GM12801 (cell line): Measurements from ENCODE around the gene APOE.

Source experiments
- TF ChIP-seq, protein P1 (sequence below): IDR thresholded peaks from one replicate; pipeline ENCODE4 v1.5.1; 2011; ENCODE audit warnings: control low read depth; ENCODE audit not compliant: insufficient read length; ENCODE audit errors: extremely low read depth

Gene APOE

DNA sequence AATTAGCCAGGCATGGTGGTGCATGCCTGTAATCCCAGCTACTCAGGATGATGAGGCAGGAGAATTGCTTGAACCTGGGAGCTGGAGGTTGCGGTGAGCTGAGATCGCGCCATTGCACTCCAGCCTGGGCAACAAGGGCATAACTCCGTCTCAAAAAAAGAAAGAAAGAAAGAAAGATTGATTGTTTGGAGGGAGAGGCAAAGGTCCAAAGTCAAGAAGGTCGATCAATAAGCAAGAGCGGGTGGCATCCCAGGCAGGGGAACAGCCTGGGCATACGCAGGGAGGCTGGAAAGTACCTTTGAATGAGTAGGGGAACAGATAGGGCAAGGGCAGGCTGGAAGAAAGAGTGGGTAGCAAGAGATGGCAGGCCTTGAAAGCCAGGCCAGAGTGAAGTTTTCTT is 24.5 kb downstream of the APOE start:
- TF ChIP-seq, protein P1, sequence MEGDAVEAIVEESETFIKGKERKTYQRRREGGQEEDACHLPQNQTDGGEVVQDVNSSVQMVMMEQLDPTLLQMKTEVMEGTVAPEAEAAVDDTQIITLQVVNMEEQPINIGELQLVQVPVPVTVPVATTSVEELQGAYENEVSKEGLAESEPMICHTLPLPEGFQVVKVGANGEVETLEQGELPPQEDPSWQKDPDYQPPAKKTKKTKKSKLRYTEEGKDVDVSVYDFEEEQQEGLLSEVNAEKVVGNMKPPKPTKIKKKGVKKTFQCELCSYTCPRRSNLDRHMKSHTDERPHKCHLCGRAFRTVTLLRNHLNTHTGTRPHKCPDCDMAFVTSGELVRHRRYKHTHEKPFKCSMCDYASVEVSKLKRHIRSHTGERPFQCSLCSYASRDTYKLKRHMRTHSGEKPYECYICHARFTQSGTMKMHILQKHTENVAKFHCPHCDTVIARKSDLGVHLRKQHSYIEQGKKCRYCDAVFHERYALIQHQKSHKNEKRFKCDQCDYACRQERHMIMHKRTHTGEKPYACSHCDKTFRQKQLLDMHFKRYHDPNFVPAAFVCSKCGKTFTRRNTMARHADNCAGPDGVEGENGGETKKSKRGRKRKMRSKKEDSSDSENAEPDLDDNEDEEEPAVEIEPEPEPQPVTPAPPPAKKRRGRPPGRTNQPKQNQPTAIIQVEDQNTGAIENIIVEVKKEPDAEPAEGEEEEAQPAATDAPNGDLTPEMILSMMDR: no peak

DNA sequence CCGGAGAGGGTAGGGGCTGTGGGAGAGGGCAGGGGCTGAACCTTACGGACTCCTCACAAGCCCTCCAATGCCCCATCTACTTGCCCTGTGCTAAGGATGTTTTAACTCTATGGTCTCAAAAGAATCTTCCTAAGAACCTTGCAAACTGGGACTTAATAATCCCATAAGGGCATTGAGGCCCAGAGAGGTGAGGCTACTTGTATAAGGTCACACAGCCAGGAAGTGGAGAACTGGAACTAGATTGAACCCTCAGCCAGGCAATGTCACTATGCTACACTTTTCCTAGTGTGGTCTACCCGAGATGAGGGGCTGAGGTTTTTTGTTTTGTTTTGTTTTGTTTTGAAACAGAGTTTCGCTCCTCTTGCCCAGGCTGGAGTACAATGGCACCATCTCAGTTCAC is 25.9 kb downstream of the APOE start:
- TF ChIP-seq, protein P1: no peak

DNA sequence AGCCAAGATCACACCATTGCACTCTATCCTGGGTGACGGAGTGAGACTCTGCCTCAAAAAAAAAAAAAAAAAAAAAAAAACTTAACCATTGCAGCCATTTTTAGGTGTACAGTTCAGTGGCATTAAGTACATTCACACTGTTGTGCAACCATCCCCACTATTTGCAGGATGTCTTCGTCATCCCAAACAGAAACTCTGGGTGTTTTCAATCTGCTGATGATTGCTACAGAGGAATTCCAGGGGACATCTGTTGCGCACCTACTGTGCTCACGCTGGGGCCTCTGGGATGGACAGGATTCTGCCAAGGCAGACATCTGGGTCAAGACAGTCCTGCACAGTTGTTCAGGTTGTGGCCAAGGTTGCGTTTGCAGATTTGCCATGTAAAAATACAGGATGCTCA is 34.1 kb downstream of the APOE start:
- TF ChIP-seq, protein P1: no peak

DNA sequence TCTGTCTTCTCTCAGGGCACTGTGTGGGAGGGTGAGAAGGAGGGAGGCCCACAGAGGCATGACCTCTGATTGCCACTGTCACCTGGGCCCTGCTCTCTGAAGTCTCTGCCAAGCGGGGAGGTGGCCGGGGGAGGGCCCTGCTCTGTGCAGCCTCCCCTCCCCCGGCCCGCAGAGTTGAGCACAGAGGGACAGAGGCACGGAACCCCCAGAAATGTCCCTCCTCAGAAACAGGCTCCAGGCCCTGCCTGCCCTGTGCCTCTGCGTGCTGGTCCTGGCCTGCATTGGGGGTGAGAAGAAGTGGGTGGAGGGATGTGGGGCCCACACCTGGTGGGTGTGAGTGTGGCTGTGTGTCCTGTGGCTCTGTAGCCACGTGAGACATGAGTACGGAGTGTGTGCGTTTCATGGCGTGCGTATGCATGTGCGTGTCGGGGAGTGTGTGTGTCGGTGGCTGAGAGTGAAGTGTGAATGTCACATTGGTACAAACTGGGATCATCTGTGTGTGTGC is 36.5 kb downstream of the APOE start, which contains the start of gene APOC4:
Gene APOC4 (plus strand): TSS at position 171 of the 505 bp plus-strand sequence. CDS start 41 bp downstream, at position 212.
- TF ChIP-seq, protein P1: no peak

DNA sequence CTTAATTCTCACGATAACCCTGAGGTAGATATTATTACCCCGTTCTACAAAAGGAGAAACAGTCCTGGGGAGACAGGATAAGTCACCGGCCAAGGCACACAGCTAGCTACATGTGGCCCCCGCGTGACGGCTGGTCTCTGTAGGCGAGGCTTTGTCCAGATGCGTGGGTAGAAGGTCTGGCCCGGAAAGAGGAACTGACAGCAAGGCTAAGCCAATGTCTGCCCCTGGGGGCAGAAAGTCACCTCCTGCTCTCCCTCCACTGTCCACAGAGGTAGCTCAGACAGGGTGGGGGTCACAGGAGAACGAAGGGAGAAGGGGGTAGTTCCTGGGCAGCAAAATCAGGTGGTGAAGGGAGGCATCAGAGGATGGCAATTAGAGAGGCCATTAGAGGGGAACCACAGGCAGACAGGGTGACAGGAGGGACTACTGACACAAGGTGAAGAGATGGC is 38.2 kb downstream of the APOE start:
- TF ChIP-seq, protein P1: no peak

DNA sequence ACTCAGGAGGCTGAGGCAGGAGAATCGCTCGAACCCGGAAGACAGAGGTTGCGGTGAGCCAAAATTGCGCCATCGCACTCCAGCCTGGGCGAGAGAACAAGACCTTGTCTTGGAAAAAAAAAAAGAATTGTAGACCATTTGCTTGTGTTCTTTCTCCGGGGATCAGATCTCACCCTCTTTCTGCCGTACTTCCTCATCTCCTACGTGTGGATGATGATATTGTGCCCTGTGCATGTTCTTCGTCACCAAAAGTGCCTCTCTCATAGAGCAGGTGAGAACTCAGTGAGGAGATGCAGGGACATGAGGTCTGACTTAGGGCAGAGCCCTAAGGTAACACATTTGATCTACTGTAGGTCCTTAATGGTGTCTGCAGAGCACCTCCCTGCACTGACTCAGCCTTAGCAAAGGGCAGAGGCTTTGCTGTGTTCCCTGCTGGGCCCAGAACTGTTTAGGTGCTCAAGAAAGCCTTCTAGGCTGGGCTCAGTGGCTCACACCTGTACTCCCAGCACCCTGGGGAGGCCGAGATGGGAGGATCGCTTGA is 41.5 kb downstream of the APOE start:
- TF ChIP-seq, protein P1: no peak

DNA sequence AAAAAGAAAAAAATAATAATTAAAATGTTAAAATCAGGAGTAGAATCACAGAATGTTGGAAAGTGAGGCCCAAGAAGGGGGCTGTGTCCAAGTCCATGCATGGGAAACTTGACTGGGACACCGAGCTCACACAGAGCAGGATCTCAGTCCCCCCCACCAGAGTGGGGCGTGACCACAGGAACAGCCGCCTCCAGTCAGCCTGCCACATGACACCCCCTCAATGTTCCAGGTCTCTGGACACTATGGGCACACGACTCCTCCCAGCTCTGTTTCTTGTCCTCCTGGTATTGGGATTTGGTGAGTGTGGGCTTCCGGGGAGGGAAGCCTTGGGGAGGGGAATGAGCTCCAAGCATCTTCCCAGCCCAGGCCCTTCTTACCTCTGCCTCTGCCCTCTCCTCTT is 42.6 kb downstream of the APOE start:
- TF ChIP-seq, protein P1: no peak
